HK-2 (cell line): ENCODE data around the gene PFKL.

ENCODE experiments used
- DNase-seq: peaks from one replicate; pipeline ENCODE4 v3.0.0-alpha.2; 2018; ENCODE audit not compliant: unreplicated experiment

PFKL gene

DNA sequence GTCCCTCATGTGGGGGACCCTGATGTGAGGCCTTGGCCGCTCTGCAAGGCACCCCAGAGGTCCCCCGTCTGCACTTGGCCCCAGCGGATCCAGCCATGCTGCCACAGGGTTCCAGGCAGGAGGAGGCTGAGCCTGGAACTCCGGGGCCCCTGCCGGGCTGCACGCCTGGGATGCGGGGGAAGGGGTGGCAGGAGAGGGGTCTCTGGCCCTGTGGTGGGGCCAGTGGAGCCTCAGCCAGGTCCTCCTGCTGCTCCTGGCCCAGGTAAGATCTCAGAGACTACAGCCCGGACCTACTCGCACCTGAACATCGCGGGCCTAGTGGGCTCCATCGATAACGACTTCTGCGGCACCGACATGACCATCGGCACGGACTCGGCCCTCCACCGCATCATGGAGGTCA is 12.9 kb downstream of the PFKL start:
- no peak for DNase-seq

DNA sequence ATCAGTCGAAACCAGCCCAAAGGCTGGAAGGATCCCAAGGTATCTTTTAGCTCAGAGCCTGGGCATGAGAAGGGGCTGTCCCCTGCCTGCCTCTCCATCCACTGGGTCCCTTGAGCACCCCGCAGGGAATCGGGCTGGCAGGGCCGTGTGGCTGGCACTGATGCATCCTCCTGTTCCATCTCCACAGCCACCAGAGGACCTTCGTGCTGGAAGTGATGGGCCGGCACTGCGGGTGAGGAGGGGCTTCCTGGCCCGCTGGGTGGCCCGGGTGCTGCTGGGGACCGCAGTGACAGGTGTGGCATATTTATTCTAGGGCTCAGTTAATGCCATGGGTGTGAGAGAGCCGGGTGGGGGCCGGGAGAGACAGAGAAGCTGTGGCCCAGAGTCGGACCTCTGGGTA is 13.6 kb downstream of the PFKL start:
- no peak for DNase-seq

DNA sequence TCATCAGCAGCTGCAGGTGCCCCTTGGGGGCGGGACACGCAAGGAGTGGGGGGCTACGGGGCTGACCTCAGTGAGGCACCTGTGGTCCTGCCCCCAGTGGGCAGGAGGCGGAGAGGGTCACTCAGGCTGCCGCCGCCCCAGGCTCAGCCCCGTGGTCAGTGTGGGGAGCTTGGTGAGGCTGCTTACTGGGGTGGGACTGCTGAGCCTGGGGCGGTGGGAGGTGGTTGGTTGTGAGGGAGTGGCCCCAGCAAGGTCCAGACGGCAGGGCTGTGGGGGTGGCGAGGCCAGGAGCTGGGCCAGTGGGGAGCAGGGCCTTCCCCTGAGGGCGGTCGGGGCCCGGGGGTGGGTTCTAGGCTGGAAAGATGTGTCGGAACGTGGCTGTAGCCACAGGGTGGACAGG is 14.3 kb downstream of the PFKL start:
- DNase-seq = no peak

DNA sequence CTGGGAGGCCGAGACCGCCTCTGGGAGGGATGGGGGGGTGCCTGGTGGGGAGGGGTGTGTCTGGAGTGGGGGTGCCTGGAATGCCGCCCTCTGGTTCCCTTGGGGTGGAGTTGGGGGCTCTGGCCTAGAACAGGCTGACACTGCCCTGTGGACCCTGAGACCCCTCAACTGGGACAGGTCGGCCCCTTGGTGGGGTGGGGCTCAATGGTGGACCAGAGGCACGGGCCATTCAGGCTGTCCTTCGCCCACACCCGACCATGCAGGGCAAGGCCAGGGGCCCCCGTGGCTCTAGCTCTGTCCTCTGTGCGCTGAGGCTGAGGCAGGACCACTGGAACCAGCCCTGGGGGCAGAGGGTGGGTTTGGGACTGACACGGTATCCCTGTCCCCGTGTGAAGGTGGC is 14.7 kb downstream of the PFKL start:
- no peak for DNase-seq

GRCh38 chr21:44315691-44316203 is 15.9 kb downstream of the PFKL start:
- no peak for DNase-seq

DNA sequence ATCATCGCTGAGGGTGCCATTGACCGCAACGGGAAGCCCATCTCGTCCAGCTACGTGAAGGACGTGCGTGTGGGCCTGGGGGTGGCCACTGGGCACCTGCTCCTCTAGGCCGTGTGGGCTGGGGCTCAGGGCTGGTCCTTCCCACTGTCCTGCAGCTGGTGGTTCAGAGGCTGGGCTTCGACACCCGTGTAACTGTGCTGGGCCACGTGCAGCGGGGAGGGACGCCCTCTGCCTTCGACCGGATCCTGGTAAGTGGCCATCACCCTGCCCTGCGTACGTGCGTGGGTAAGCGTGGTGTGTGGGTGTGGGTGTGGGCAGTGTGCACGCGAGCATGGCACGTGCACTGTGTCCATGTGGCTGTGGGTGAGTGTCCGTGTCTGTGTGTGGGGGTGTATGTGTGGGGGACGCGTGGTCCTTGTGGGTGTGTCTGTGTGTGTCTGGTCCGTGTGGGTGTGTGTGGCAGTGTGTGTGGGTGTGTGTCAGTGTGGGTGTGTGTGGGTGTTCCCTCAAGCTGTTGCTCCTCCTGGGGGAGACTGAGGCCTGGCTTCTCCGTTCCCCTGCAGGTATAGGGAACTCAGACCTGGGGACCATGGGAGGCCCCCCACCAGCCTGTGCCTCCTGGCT is 16.5 kb downstream of the PFKL start:
- DNase-seq = no peak

DNA sequence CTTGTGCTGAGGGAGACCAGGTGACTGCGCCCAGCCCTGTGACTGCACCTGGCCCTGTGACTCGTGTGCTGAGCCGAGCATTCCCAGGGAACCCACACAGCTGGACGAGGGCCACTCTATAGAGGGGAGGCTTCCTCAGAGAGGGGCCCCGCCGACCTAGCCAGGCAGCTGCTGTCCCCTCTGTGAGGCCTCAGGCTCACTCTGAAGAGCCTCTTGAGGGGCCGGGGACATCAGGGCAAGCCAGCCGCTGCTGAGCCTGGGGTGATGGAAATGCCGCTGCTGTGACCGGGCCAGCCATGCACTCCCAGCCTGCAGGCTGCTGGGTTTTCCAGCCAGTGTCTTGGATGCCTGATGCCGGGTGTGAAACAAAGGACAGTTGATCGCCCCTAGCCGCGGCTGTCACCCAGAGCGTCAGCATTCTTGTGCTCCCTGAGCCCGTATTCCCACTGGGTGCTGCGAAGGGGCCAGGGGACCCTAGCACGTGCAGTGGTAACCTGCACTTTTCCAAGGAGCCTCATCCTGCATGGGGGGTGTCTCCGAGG is 17.5 kb downstream of the PFKL start:
- no peak for DNase-seq

DNA sequence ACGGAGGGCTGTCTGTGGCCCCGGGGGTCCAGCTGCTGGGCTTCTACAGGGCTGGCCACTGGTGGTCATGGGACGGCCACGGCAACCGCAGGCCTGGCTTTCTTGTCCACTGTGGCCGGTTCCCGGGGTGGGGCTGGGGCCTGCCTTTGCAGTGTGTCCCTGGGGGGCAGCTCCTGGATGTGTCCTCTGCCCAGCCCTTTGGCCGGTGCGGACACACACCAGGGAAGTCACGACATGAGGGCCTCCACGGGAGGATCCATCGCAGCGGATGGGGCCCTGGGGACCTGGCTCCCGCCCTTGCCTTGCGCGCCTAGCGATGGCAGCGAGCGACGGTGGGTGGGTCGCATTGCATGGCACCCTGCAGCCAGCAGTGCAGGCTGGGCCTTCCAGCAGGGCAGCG is 18.0 kb downstream of the PFKL start:
- DNase-seq = no peak

GRCh38 chr21:44318489-44319285 is 18.8 kb downstream of the PFKL start:
- DNase-seq = no peak

GRCh38 chr21:44319407-44320065 is 19.7 kb downstream of the PFKL start:
- no peak for DNase-seq

- DNase-seq = no peak
Observed at GRCh38 chr21:44320847-44321246, 21.0 kb downstream of the PFKL start.

DNA sequence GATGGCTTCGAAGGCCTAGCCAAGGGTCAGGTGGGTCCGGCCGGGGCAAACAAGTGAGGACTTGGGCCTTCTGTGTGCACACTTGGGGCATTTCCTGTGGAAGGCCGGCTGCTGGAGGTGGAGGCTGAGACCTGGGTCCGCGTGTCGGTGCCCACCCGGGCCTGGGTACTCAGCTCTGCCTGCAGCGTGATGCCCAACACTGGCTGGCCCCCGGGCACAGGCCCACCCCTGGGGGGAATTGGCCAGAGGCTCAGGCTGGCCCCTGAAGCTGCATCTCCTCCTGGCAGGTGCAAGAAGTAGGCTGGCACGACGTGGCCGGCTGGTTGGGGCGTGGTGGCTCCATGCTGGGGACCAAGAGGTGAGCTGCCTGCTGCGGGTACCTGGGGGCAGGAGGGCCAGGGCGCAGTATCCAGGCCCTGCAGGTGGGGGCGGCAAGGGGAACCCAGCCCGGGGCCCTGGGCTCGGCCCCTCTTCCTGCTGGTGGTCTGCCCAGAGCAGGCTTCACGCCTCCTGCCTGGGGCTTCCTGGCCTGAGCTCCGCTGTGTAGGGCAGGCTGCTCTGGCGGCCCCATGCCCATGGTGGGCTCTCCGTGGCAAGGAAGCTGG is 22.1 kb downstream of the PFKL start:
- DNase-seq = no peak

GRCh38 chr21:44322621-44323325 is 22.9 kb downstream of the PFKL start:
- DNase-seq = no peak

DNA sequence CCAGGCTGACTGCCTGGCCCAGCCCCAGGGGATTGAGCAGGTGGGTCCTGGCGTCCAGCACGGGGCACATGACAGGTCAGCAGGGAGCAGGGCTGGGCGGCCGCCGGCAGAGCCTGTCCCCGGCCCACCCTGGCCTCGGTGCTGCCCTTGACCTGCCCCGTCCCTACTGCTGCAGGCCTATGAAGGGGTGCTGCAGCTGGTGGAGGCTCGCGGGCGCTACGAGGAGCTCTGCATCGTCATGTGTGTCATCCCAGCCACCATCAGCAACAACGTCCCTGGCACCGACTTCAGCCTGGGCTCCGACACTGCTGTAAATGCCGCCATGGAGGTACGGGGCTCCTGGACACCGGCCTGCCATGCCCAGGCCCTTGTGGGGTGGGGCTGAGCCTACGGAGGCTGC is 23.7 kb downstream of the PFKL start:
- DNase-seq = no peak

DNA sequence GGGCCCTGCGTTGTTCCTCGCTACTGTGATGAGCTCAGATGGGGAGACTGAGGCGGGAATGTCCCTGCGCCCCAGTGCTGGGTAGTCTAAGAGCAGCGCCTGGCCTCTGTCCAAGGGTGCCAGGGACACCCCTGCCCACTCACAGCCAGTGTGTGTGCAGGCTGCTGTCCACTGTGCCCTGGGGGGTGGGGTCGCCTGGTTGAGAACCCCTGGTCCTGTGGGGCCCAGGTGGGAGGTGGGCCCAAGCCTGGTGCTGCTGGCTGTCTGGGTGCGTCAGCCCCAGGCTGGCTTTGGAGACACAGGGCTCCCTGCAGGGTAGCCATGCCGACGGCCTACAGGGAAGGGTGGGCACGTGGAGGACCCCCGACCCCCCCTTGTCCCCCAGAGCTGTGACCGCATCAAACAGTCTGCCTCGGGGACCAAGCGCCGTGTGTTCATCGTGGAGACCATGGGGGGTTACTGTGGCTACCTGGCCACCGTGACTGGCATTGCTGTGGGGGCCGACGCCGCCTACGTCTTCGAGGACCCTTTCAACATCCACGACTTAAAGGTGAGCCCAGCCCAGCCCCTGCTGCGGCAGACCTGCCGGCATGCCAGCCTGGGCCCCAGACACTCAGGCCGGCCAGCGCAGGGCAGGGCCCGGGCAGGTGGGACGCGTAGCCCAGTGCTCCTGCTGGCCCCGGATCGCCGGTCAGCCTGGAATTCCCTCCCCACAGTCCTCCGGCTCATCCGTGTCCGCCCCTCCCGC is 24.4 kb downstream of the PFKL start:
- DNase-seq = no peak

DNA sequence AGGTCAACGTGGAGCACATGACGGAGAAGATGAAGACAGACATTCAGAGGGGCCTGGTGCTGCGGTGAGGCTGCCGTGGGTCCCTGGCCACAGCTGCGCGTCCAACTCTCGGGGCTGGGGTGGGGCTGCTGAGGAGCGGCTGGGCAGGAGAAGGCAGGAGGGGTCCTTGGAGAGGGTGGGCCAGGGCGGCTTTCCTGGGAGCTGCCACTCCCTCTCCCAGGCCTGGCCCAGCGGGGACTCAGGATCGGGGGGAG is 24.9 kb downstream of the PFKL start:
- no peak for DNase-seq

- DNase-seq = no peak
Observed at GRCh38 chr21:44325386-44326271, 25.8 kb downstream of the PFKL start.

DNA sequence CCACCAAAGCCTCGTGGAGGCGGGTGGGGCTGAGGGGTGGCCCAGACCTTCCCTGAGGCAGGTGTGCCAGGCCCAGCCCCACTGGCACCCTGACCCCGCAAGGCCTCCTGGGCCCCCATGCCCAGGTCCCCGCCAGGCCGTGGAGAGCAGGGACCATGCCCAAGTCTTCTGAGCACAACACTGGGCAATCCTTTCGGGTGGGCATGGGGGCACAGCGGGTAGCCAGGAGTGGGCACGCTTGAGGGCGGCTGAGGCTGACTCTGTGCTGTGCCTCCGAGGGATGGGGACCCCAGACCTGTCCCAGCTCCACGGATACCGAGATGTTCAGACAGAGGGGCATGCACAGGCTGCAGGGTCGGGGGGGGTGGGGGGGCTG is 26.4 kb downstream of the PFKL start:
- no peak for DNase-seq

GRCh38 chr21:44326716-44327602 is 27.1 kb downstream of the PFKL start:
- DNase-seq = no peak
